K562 (cell line): Measurements from ENCODE around the gene SMIM29. TPM values are rescaled to one million over a fixed set of nuclear protein-coding genes. Genes with fewer than 3 reads are reported as not detected.

ENCODE experiments used
- ATAC-seq: fragments of 200-7000 bp; cut with Tn5 transposase; 3 replicates; pipeline ENCODE4 v1.9.1; 2020; ENCODE audit warnings: moderate library complexity
- BruUV-seq: library from RNA; stranded (reverse); fragments of 400-500 nt; replicated peaks from 2 replicates; lab custom pipeline; 2021; lab: Mats Ljungman, UMichigan
- CTCF ChIA-PET: fragments of 300-600 bp; formaldehyde crosslinking; extraction: SDS; loops from one replicate; lab custom pipeline; 2021; ENCODE audit warnings: low intra/inter-chr PET ratio; lab: Yijun Ruan, JAX
- POLR2A ChIA-PET: fragments of 300-600, 350-650 bp; sonication (Branson Sonifier 250); formaldehyde crosslinking; extraction: SDS; loops from one replicate; lab custom pipeline; 2021; ENCODE audit warnings: antibody characterized with exemption, inconsistent platforms; lab: Yijun Ruan, JAX
- DNase-seq, 4 experiments: peaks; one replicate each; pipeline versions ENCODE4 v3.0.0 to v3.0.0-alpha.2; 2011 to 2018; ENCODE audit warnings: low spot score in 3 of 4, mixed read lengths in 3 of 4; ENCODE audit errors: extremely low read depth in 1 of 4
- FAIRE-seq: peaks from 2 replicates; lab custom pipeline; 2011; peaks lifted over from hg19 to GRCh38; lab: Jason Lieb, UNC
- H2AFZ ChIP-seq: 2 replicates; pipeline ENCODE4 v1.6.0; 2011; ENCODE audit warnings: low read depth, low read length, control low read depth, inconsistent platforms
- H3K27ac ChIP-seq: fragments of 200-600 bp; 3 replicates; pipeline ENCODE4 v1.8.0; 2011; ENCODE audit warnings: low read depth, mild to moderate bottlenecking, control low read depth, inconsistent platforms, low read length, moderate library complexity, mixed read lengths; ENCODE audit errors: extremely low read depth
- H3K27me3 ChIP-seq, 2 experiments: fragments of 300-600 bp in 1 of 2; 2 replicates in 1 of 2; 3 replicates in 1 of 2; pipeline versions ENCODE4 v1.6.0 to v1.8.0; 2011; ENCODE audit warnings: inconsistent platforms in 2 of 2, low read length in 2 of 2, mild to moderate bottlenecking in 1 of 2, mixed read lengths in 1 of 2, moderate library complexity in 1 of 2; ENCODE audit not compliant: control insufficient read depth in 2 of 2, insufficient read depth in 2 of 2
- H3K36me3 ChIP-seq: fragments of 300-600 bp; 3 replicates; pipeline ENCODE4 v1.8.0; 2011; ENCODE audit warnings: mild to moderate bottlenecking, low read length, inconsistent platforms; ENCODE audit not compliant: control insufficient read depth, insufficient read depth
- H3K4me1 ChIP-seq, 2 experiments: fragments of 200-600 bp in 1 of 2; replicated peaks in 1 of 2; 2 replicates in 1 of 2; 3 replicates in 1 of 2; pipeline versions ENCODE4 v1.5.1 to v1.8.0; 2011; ENCODE audit warnings: inconsistent platforms in 2 of 2, low read length in 2 of 2, mild to moderate bottlenecking in 1 of 2, mixed read lengths in 1 of 2, moderate library complexity in 1 of 2; ENCODE audit not compliant: control insufficient read depth in 2 of 2, insufficient read depth in 2 of 2
- H3K4me2 ChIP-seq: 2 replicates; pipeline ENCODE4 v1.6.1; 2011; ENCODE audit warnings: low read length, control low read depth, inconsistent platforms, mixed read lengths; ENCODE audit not compliant: insufficient read depth
- H3K4me3 ChIP-seq: fragments of 200-600 bp; sonication (generic), shearing (Covaris generic); 2 replicates; pipeline ENCODE4 v1.5.1; 2016; ENCODE audit warnings: control low read depth, inconsistent platforms
- H3K79me2 ChIP-seq: fragments of 200-600 bp; 3 replicates; pipeline ENCODE4 v1.8.0; 2011; ENCODE audit warnings: low read length, inconsistent platforms; ENCODE audit not compliant: control insufficient read depth, insufficient read depth
- H3K9ac ChIP-seq, 2 experiments: 2 replicates each; pipeline versions ENCODE4 v1.6.0 to v1.6.1; 2011; ENCODE audit warnings: low read depth in 2 of 2, low read length in 2 of 2, control low read depth in 1 of 2, inconsistent platforms in 1 of 2, mild to moderate bottlenecking in 1 of 2, mixed read lengths in 1 of 2; ENCODE audit not compliant: insufficient read depth in 1 of 2
- H3K9me1 ChIP-seq: one replicate; pipeline ENCODE4 v1.6.0; 2011; ENCODE audit warnings: inconsistent platforms, mild to moderate bottlenecking, low read length, moderate library complexity; ENCODE audit not compliant: control insufficient read depth, insufficient read depth
- H3K9me3 ChIP-seq: replicated peaks from 2 replicates; pipeline ENCODE4 v1.5.1; 2011; ENCODE audit warnings: low read depth, low read length, inconsistent platforms; ENCODE audit not compliant: control insufficient read depth, insufficient read depth
- H4K20me1 ChIP-seq: replicated peaks from 2 replicates; pipeline ENCODE4 v1.6.1; 2011; ENCODE audit warnings: low read length, inconsistent platforms, mixed read lengths; ENCODE audit not compliant: control insufficient read depth, insufficient read depth
- BDP1 ChIP-seq: IDR thresholded peaks from 3 replicates; pipeline ENCODE4 v1.6.1; 2011; ENCODE audit not compliant: insufficient read length, insufficient read depth
- FOXK1 ChIP-seq: sonication (generic); formaldehyde crosslinking; IDR thresholded peaks from 2 replicates; pipeline ENCODE4 v1.8.0; 2022; ENCODE audit warnings: missing genetic modification reagents, mild to moderate bottlenecking, borderline replicate concordance
- MNT ChIP-seq, 2 experiments: fragments of 450-650 bp; conservative IDR thresholded peaks; 2 replicates each; pipeline ENCODE4 v1.6.1; 2017; ENCODE audit warnings: mild to moderate bottlenecking in 2 of 2, moderate library complexity in 2 of 2
- NFXL1 ChIP-seq: fragments of 450-650 bp; formaldehyde crosslinking; IDR thresholded peaks from 2 replicates; pipeline ENCODE4 v1.4.0; 2021; ENCODE audit warnings: mild to moderate bottlenecking
- RNF219 ChIP-seq: fragments of 250-450 bp; sonication (Bioruptor Pico); IDR thresholded peaks from 2 replicates; pipeline ENCODE4 v1.5.0; 2022; ENCODE audit warnings: mild to moderate bottlenecking
- TCF3 ChIP-seq: sonication (generic); formaldehyde crosslinking; IDR thresholded peaks from 2 replicates; pipeline ENCODE4 v1.4.0; 2020; ENCODE audit warnings: mild to moderate bottlenecking, missing genetic modification reagents
- TCFL5 ChIP-seq: fragments of 250-450 bp; sonication (Bioruptor Pico); conservative IDR thresholded peaks from 2 replicates; pipeline ENCODE4 v1.6.1; 2021; ENCODE audit warnings: mild to moderate bottlenecking, moderate library complexity, matching md5 sums
- ZFP91 ChIP-seq: sonication (generic); formaldehyde crosslinking; IDR thresholded peaks from 2 replicates; pipeline ENCODE4 v1.8.0; 2022; ENCODE audit warnings: mild to moderate bottlenecking, missing genetic modification reagents
- ZNF239 ChIP-seq: fragments of 250-450 bp; sonication (Bioruptor Pico); IDR thresholded peaks from 2 replicates; pipeline ENCODE4 v1.4.0; 2020; ENCODE audit warnings: mild to moderate bottlenecking
- ZNF311 ChIP-seq: fragments of 250-450 bp; sonication (Bioruptor Pico); IDR thresholded peaks from 2 replicates; pipeline ENCODE4 v1.4.0; 2020; ENCODE audit warnings: mild to moderate bottlenecking, moderate library complexity
- ZNF324 ChIP-seq: fragments of 250-450 bp; sonication (Bioruptor Pico); IDR thresholded peaks from 2 replicates; pipeline ENCODE4 v1.4.0; 2020; ENCODE audit warnings: mild to moderate bottlenecking
- ZNF507 ChIP-seq: conservative IDR thresholded peaks from 2 replicates; pipeline ENCODE4 v1.6.1; 2017; ENCODE audit warnings: missing genetic modification characterization, missing compliant biosample characterization
- ZNF764 ChIP-seq: fragments of 250-450 bp; sonication (Bioruptor Pico); IDR thresholded peaks from 2 replicates; pipeline ENCODE4 v1.4.0; 2020; ENCODE audit warnings: low read depth, mild to moderate bottlenecking, moderate library complexity
- WGBS: fragments of 100-300 bp; shearing (Covaris generic); methylation state at CpG from one replicate; pipeline ENCODE4 v1.1.6; 2016; ENCODE audit warnings: low coverage, mixed read lengths; ENCODE audit not compliant: insufficient coverage; ENCODE audit errors: missing lambda C conversion rate; 5-methylcytosine and 5-hydroxymethylcytosine counted together
- in situ Hi-C: fragments of 300-500 bp; cut with MboI; formaldehyde crosslinking; loops from 4 replicates; pipeline ENCODE4 v1.15.0; 2018; ENCODE audit warnings: inconsistent platforms, mixed read lengths
- intact Hi-C: fragments of 100-400 bp; cut with micrococcal nuclease; formaldehyde crosslinking; loops from 2 replicates; pipeline ENCODE4 v1.14.2; 2022
- polyA plus RNA-seq, 8 experiments: library from polyadenylated mRNA; depleted of rRNA in 4 of 8; stranded (reverse) in 5 of 8; unstranded in 3 of 8; fragments of >200 nt; fragmentation: Nextera tagmentation in 2 of 8; fragmentation: Illumina TruSeq in 1 of 8; extraction: Ambion mirVana in 2 of 8; extraction: Trizol in 1 of 8; gene quantifications; 2 replicates each; pipeline versions ENCODE4 v1.2.1 to v1.2.3, GENCODE V29; 2011 to 2014; ENCODE audit warnings: inconsistent platforms in 1 of 8, missing spikeins in 1 of 8
- total RNA-seq, 7 experiments: library from RNA; depleted of rRNA in 6 of 7; stranded (reverse); fragments of >200 nt in 6 of 7; fragmentation: Illumina TruSeq in 2 of 7; extraction: Trizol in 2 of 7; gene quantifications; 2 replicates each; pipeline versions ENCODE4 v1.2.1 to v1.2.3, GENCODE V29; 2011 to 2021; ENCODE audit warnings: low replicate concordance in 1 of 7
- TF ChIP-seq, protein P1 (sequence below): fragments of 150-350 bp; IDR thresholded peaks from 2 replicates; pipeline ENCODE4 v1.6.1; 2014; ENCODE audit warnings: low read depth, mild to moderate bottlenecking, low read length, borderline replicate concordance

The SMIM29 gene
- total and polyA plus RNA-seq, 9 of the 15 experiments (the other 6 are each of a cell fraction or from before 2014, with no cell fraction given), result 6.5 to 36.7 (median 20.9) TPM

- BruUV-seq, result no TSS peak
- peaks cover 40% of the 10 kb centered on the region; the same call in 1 of the 2 replicates for H4K20me1 ChIP-seq
- no peaks in the 10 kb centered on the region for H3K9me3 ChIP-seq
- H3K9me1 ChIP-seq, result peaks cover 5% of the 10 kb centered on the region
- peak; percentile 0; the same call in 2 of the 3 replicates for ATAC-seq
- H3K4me3 ChIP-seq, result no peak overlapping the region
- H3K9ac ChIP-seq, result no peak overlapping the region
- intact Hi-C loops (loop anchor here (1.0 kb wide), 1 partner anchor 50 kb away; no protein-coding TSS in a partner anchor), in situ Hi-C loops (loop anchor here (5.0 kb wide), 2 partner anchors 166 to 361 kb away; no protein-coding TSS in a partner anchor)
- H2AFZ ChIP-seq, result no peak overlapping the region
- FAIRE-seq, result no peak
- no peaks in the 10 kb centered on the region; a peak in 1 of 5 replicates for H3K27me3 ChIP-seq
- H3K4me2 ChIP-seq, result no peak overlapping the region
- 16% methylated on average over 2 of the region's 2 CpGs for WGBS
- DNase-seq, result peak in 1 of 4 experiments; percentile 9
- CTCF ChIA-PET, result interaction anchor here (0.7 to 1.3 kb wide), 3 partner anchors 50 to 172 kb away, joined by 3 to 4 read pairs (median 4); no protein-coding TSS in a partner anchor
- peaks cover 62 to 73% of the 10 kb centered on the region in 2 experiments for H3K4me1 ChIP-seq
- peaks cover 58% of the 10 kb centered on the region for H3K36me3 ChIP-seq
- POLR2A ChIA-PET, result interaction anchor here (1.0 to 4.9 kb wide), 4 partner anchors 23 to 410 kb away, joined by 3 to 67 read pairs (median 20); partner anchors contain the start of gene RPS10
- peak overlapping the region; percentile 86; the same call in 1 of the 3 replicates for H3K27ac ChIP-seq
- peaks cover 54% of the 10 kb centered on the region for H3K79me2 ChIP-seq
- 0 out of 2 replicates have a peak, but pooled peaks have one; percentile 31 for TF ChIP-seq FOXK1
- TF ChIP-seq ZNF764 (CRISPR knock-in tag), result no peak
- no peak for TF ChIP-seq TCFL5 (CRISPR knock-in tag)
- no peak for TF ChIP-seq ZNF324 (CRISPR knock-in tag)
- no peak for TF ChIP-seq ZNF239
- no peak for TF ChIP-seq MNT (conservative IDR thresholded peaks at IDR 0.05)
- no peak for TF ChIP-seq ZFP91 (CRISPR knock-in tag)
- no peak for TF ChIP-seq TCF3 (CRISPR knock-in tag)
- no peak for TF ChIP-seq BDP1
- TF ChIP-seq ZNF311, result no peak
- no peak for TF ChIP-seq RNF219 (CRISPR knock-in tag)
- no peak for TF ChIP-seq NFXL1 (CRISPR knock-in tag)
- no peak for TF ChIP-seq ZNF507 (tag)
- TF ChIP-seq, protein P1, sequence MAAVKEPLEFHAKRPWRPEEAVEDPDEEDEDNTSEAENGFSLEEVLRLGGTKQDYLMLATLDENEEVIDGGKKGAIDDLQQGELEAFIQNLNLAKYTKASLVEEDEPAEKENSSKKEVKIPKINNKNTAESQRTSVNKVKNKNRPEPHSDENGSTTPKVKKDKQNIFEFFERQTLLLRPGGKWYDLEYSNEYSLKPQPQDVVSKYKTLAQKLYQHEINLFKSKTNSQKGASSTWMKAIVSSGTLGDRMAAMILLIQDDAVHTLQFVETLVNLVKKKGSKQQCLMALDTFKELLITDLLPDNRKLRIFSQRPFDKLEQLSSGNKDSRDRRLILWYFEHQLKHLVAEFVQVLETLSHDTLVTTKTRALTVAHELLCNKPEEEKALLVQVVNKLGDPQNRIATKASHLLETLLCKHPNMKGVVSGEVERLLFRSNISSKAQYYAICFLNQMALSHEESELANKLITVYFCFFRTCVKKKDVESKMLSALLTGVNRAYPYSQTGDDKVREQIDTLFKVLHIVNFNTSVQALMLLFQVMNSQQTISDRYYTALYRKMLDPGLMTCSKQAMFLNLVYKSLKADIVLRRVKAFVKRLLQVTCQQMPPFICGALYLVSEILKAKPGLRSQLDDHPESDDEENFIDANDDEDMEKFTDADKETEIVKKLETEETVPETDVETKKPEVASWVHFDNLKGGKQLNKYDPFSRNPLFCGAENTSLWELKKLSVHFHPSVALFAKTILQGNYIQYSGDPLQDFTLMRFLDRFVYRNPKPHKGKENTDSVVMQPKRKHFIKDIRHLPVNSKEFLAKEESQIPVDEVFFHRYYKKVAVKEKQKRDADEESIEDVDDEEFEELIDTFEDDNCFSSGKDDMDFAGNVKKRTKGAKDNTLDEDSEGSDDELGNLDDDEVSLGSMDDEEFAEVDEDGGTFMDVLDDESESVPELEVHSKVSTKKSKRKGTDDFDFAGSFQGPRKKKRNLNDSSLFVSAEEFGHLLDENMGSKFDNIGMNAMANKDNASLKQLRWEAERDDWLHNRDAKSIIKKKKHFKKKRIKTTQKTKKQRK, result no peak
These were observed 2.6 kb downstream of the SMIM29 start for GRCh38 chr6:34246249-34246562.
